GM23338 (cell line): Measurements from ENCODE around the gene JPH3. TPM values are rescaled to one million over a fixed set of nuclear protein-coding genes. Genes with fewer than 3 reads are reported as not detected.

Experiments used
- ATAC-seq: fragments of 200-7000 bp; cut with Tn5 transposase; 3 replicates; pipeline ENCODE4 v1.9.1; 2020
- DNase-seq: peaks from one replicate; pipeline ENCODE4 v3.0.0-alpha.2; 2015; ENCODE audit warnings: low spot score
- H2AFZ ChIP-seq: fragments of 200-600 bp; sonication (generic); 2 replicates; pipeline ENCODE4 v1.8.0; 2016; ENCODE audit warnings: antibody characterized with exemption, mild to moderate bottlenecking, moderate library complexity
- H3F3A ChIP-seq: fragments of 200-600 bp; sonication (generic); replicated peaks from 2 replicates; pipeline ENCODE4 v1.8.0; 2017; ENCODE audit warnings: antibody characterized with exemption, mixed run types, low read depth
- H3K27ac ChIP-seq: fragments of 200-600 bp; sonication (generic); 2 replicates; pipeline ENCODE4 v1.6.1; 2016; ENCODE audit warnings: low read depth
- H3K27me3 ChIP-seq: fragments of 200-600 bp; sonication (generic); 2 replicates; pipeline ENCODE4 v1.8.0; 2016; ENCODE audit warnings: mild to moderate bottlenecking, mixed run types, moderate library complexity; ENCODE audit not compliant: insufficient read depth
- H3K36me3 ChIP-seq: fragments of 200-600 bp; sonication (generic); 2 replicates; pipeline ENCODE4 v1.8.0; 2016; ENCODE audit warnings: mild to moderate bottlenecking; ENCODE audit not compliant: insufficient read depth
- H3K4me1 ChIP-seq: fragments of 200-600 bp; sonication (generic); 2 replicates; pipeline ENCODE4 v1.8.0; 2016; ENCODE audit warnings: mild to moderate bottlenecking, moderate library complexity; ENCODE audit not compliant: insufficient read depth
- H3K4me2 ChIP-seq: fragments of 200-600 bp; sonication (generic); 2 replicates; pipeline ENCODE4 v1.7.1; 2017; ENCODE audit warnings: mixed run types
- H3K4me3 ChIP-seq: fragments of 200-600 bp; sonication (generic); 2 replicates; pipeline ENCODE4 v1.6.1; 2016; ENCODE audit warnings: mixed run types
- H3K79me2 ChIP-seq: fragments of 200-600 bp; sonication (generic); replicated peaks from 2 replicates; pipeline ENCODE4 v1.8.0; 2017; ENCODE audit warnings: mild to moderate bottlenecking; ENCODE audit not compliant: insufficient read depth
- H3K9me2 ChIP-seq: fragments of 200-600 bp; sonication (generic); 2 replicates; pipeline ENCODE4 v1.8.0; 2017; ENCODE audit not compliant: insufficient read depth
- H4K20me1 ChIP-seq: fragments of 200-600 bp; sonication (generic); replicated peaks from 2 replicates; pipeline ENCODE4 v1.8.0; 2017; ENCODE audit warnings: mild to moderate bottlenecking; ENCODE audit not compliant: insufficient read depth
- H3K27ac Mint-ChIP-seq: 2 replicates; pipeline ENCODE4 v1.8.0; 2020; ENCODE audit warnings: inconsistent platforms, mild to moderate bottlenecking, moderate library complexity, mixed read lengths
- H3K27me3 Mint-ChIP-seq: 3 replicates; pipeline ENCODE4 v1.8.0; 2022; ENCODE audit warnings: low read depth, mild to moderate bottlenecking, moderate library complexity, mixed read lengths, inconsistent platforms; ENCODE audit not compliant: insufficient read depth, poor library complexity
- H3K36me3 Mint-ChIP-seq: 3 replicates; pipeline ENCODE4 v1.8.0; 2021; ENCODE audit warnings: low read depth, mild to moderate bottlenecking, inconsistent platforms, moderate library complexity, mixed read lengths
- H3K4me1 Mint-ChIP-seq: 3 replicates; pipeline ENCODE4 v1.8.0; 2020; ENCODE audit warnings: mild to moderate bottlenecking, inconsistent platforms, mixed read lengths
- H3K4me3 Mint-ChIP-seq: 3 replicates; pipeline ENCODE4 v1.8.0; 2021; ENCODE audit warnings: moderate library complexity, mild to moderate bottlenecking, inconsistent platforms, mixed read lengths
- H3K9me3 Mint-ChIP-seq: 3 replicates; pipeline ENCODE4 v1.8.0; 2020; ENCODE audit warnings: moderate library complexity, mild to moderate bottlenecking, inconsistent platforms, mixed read lengths
- CREB1 ChIP-seq: fragments of 250-450 bp; sonication (Bioruptor Pico); IDR thresholded peaks from 2 replicates; pipeline ENCODE4 v1.5.0; 2020; ENCODE audit warnings: low read depth, mild to moderate bottlenecking, moderate library complexity
- EZH2 ChIP-seq: fragments of 200-600 bp; sonication (generic); IDR thresholded peaks from one replicate; pipeline ENCODE4 v1.8.0; 2017; ENCODE audit warnings: antibody characterized with exemption, mild to moderate bottlenecking, low read depth; ENCODE audit not compliant: unreplicated experiment
- EZH2phosphoT487 ChIP-seq: fragments of 200-600 bp; sonication (generic); IDR thresholded peaks from one replicate; pipeline ENCODE4 v1.8.1; 2018; ENCODE audit warnings: antibody characterized with exemption; ENCODE audit not compliant: unreplicated experiment
- JUNB ChIP-seq: IDR thresholded peaks from one replicate; pipeline ENCODE4 v1.6.1; 2016; ENCODE audit warnings: antibody characterized with exemption; ENCODE audit not compliant: unreplicated experiment
- NANOG ChIP-seq: IDR thresholded peaks from 2 replicates; pipeline ENCODE4 v1.6.1; 2016; ENCODE audit warnings: antibody characterized with exemption, borderline replicate concordance
- POLR2AphosphoS5 ChIP-seq: IDR thresholded peaks from 2 replicates; pipeline ENCODE4 v1.6.1; 2016; ENCODE audit warnings: antibody characterized with exemption, low read depth
- STAT1 ChIP-seq: IDR thresholded peaks from one replicate; pipeline ENCODE4 v1.6.1; 2016; ENCODE audit warnings: antibody characterized with exemption; ENCODE audit not compliant: unreplicated experiment
- ZNF114 ChIP-seq: fragments of 250-450 bp; sonication (Bioruptor Pico); IDR thresholded peaks from 2 replicates; pipeline ENCODE4 v1.5.0; 2020; ENCODE audit warnings: mild to moderate bottlenecking, moderate library complexity
- ZNF331 ChIP-seq: fragments of 250-450 bp; sonication (Bioruptor Pico); IDR thresholded peaks from 2 replicates; pipeline ENCODE4 v1.5.0; 2020; ENCODE audit warnings: low read depth, mild to moderate bottlenecking, moderate library complexity
- polyA plus RNA-seq: library from polyadenylated mRNA; unstranded; fragments of >200 nt; fragmentation: Nextera tagmentation; extraction: Ambion mirVana; gene quantifications from 2 replicates; pipeline ENCODE4 v1.2.1, GENCODE V29; 2016
- total RNA-seq: library from RNA; depleted of rRNA; stranded (reverse); fragments of >200 nt; shearing (Covaris generic); gene quantifications from 2 replicates; pipeline ENCODE4 v1.2.3, GENCODE V29; 2014
- TF ChIP-seq, protein P1 (sequence below), 2 experiments: fragments of 200-600 bp in 1 of 2; sonication (generic) in 1 of 2; conservative IDR thresholded peaks; 2 replicates each; pipeline versions ENCODE4 v1.5.1 to v1.6.1; 2016 to 2017; ENCODE audit warnings: antibody characterized with exemption in 2 of 2, low read depth in 2 of 2, mild to moderate bottlenecking in 2 of 2, moderate library complexity in 1 of 2
- TF ChIP-seq, protein P2 (sequence below): IDR thresholded peaks from one replicate; pipeline ENCODE4 v1.6.1; 2018; ENCODE audit warnings: antibody characterized with exemption; ENCODE audit not compliant: unreplicated experiment
- TF ChIP-seq, protein P3 (sequence below): IDR thresholded peaks from 2 replicates; pipeline ENCODE4 v1.6.1; 2016; ENCODE audit warnings: antibody characterized with exemption
- TF ChIP-seq, protein P4 (sequence below): fragments of 250-450 bp; sonication (Bioruptor Pico); IDR thresholded peaks from 2 replicates; pipeline ENCODE4 v1.5.0; 2020; ENCODE audit warnings: mild to moderate bottlenecking, moderate library complexity

The JPH3 gene
- total and polyA plus RNA-seq, 2 experiments from 2014 or later, result 8.4 to 38.3 TPM

DNA sequence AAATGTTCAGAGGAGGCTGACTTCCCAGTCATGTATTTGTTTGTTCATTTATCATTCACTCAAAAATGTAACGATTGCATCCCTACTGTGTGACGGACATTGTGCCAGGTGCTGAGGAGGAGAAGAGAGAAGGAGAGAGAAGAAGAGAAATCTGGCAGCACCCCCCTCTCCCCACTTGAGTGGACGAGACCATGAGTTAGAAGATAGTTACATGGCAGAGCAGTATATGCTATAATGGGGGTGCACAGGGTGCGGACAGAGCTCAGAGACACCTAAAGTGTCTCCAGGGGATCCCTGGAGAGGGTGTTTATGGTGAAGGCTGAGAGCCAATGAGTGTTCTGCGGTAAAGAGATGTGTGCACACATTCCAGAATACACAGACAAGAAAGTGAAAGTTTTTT is 6.6 kb upstream of the JPH3 start (continued):
- TF ChIP-seq, protein P1, sequence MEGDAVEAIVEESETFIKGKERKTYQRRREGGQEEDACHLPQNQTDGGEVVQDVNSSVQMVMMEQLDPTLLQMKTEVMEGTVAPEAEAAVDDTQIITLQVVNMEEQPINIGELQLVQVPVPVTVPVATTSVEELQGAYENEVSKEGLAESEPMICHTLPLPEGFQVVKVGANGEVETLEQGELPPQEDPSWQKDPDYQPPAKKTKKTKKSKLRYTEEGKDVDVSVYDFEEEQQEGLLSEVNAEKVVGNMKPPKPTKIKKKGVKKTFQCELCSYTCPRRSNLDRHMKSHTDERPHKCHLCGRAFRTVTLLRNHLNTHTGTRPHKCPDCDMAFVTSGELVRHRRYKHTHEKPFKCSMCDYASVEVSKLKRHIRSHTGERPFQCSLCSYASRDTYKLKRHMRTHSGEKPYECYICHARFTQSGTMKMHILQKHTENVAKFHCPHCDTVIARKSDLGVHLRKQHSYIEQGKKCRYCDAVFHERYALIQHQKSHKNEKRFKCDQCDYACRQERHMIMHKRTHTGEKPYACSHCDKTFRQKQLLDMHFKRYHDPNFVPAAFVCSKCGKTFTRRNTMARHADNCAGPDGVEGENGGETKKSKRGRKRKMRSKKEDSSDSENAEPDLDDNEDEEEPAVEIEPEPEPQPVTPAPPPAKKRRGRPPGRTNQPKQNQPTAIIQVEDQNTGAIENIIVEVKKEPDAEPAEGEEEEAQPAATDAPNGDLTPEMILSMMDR (conservative IDR thresholded peaks at IDR 0.05; ENCODE audit: low read depth in 2 of 2), result no peak
- no peak for TF ChIP-seq POLR2AphosphoS5
- TF ChIP-seq NANOG, result no peak
- TF ChIP-seq ZNF331 (CRISPR knock-in tag), result no peak
- TF ChIP-seq EZH2phosphoT487, result no peak

DNA sequence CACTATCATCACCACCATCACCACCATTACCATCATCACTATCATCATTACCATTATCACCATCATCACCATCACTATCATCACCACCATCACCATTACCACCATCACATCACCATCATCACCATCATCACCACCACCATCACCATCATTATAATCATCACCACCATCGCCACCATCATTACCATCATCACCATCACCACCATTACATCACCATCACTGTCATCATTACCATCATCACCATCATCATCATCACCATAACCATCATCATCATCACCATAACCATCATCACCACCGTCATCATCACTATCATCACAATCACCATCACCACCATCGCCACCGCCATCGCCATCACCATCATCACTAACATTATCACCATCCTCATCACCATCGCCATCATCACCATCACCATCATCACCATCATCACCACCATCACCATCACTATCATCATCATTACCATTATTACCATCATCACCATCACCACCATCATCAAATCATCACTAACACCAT is 4.9 kb upstream of the JPH3 start:
- Histone ChIP-seq H3K27me3 (no peaks in the 10 kb centered on the region), H3K4me3 (no peak overlapping the region), H3K4me2 (no peak overlapping the region), H4K20me1 (no peaks in the 10 kb centered on the region), H2AFZ (no peak overlapping the region), H3K4me1 (peaks cover 7% of the 10 kb centered on the region), H3F3A (0 out of 2 replicates have a peak, but pooled peaks cover 4% of the 10 kb centered on the region), H3K27ac (no peak overlapping the region), H3K79me2 (no peaks in the 10 kb centered on the region), H3K36me3 (no peaks in the 10 kb centered on the region), H3K9me2 (peaks cover 12% of the 10 kb centered on the region; the same call in 1 of the 2 replicates)
- no peak for DNase-seq
- ATAC-seq, result no peak
- H3K4me3 Mint-ChIP-seq, result no peak overlapping the region
- H3K4me1 Mint-ChIP-seq, result peaks cover 13% of the 10 kb centered on the region
- no peaks in the 10 kb centered on the region for H3K9me3 Mint-ChIP-seq
- peaks cover 14% of the 10 kb centered on the region for H3K27me3 Mint-ChIP-seq
- no peak overlapping the region for H3K27ac Mint-ChIP-seq
- no peaks in the 10 kb centered on the region; the same call in 2 of the 3 replicates for H3K36me3 Mint-ChIP-seq
- TF ChIP-seq CREB1 (CRISPR knock-in tag) (no peak), STAT1 (no peak), EZH2 (no peak), ZNF331 (CRISPR knock-in tag) (no peak), POLR2AphosphoS5 (no peak), ZNF114 (CRISPR knock-in tag) (no peak), JUNB (no peak), EZH2phosphoT487 (no peak)
- TF ChIP-seq, protein P2, sequence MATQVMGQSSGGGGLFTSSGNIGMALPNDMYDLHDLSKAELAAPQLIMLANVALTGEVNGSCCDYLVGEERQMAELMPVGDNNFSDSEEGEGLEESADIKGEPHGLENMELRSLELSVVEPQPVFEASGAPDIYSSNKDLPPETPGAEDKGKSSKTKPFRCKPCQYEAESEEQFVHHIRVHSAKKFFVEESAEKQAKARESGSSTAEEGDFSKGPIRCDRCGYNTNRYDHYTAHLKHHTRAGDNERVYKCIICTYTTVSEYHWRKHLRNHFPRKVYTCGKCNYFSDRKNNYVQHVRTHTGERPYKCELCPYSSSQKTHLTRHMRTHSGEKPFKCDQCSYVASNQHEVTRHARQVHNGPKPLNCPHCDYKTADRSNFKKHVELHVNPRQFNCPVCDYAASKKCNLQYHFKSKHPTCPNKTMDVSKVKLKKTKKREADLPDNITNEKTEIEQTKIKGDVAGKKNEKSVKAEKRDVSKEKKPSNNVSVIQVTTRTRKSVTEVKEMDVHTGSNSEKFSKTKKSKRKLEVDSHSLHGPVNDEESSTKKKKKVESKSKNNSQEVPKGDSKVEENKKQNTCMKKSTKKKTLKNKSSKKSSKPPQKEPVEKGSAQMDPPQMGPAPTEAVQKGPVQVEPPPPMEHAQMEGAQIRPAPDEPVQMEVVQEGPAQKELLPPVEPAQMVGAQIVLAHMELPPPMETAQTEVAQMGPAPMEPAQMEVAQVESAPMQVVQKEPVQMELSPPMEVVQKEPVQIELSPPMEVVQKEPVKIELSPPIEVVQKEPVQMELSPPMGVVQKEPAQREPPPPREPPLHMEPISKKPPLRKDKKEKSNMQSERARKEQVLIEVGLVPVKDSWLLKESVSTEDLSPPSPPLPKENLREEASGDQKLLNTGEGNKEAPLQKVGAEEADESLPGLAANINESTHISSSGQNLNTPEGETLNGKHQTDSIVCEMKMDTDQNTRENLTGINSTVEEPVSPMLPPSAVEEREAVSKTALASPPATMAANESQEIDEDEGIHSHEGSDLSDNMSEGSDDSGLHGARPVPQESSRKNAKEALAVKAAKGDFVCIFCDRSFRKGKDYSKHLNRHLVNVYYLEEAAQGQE, result no peak
- TF ChIP-seq, protein P3, sequence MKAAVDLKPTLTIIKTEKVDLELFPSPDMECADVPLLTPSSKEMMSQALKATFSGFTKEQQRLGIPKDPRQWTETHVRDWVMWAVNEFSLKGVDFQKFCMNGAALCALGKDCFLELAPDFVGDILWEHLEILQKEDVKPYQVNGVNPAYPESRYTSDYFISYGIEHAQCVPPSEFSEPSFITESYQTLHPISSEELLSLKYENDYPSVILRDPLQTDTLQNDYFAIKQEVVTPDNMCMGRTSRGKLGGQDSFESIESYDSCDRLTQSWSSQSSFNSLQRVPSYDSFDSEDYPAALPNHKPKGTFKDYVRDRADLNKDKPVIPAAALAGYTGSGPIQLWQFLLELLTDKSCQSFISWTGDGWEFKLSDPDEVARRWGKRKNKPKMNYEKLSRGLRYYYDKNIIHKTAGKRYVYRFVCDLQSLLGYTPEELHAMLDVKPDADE, result no peak
- TF ChIP-seq, protein P4, sequence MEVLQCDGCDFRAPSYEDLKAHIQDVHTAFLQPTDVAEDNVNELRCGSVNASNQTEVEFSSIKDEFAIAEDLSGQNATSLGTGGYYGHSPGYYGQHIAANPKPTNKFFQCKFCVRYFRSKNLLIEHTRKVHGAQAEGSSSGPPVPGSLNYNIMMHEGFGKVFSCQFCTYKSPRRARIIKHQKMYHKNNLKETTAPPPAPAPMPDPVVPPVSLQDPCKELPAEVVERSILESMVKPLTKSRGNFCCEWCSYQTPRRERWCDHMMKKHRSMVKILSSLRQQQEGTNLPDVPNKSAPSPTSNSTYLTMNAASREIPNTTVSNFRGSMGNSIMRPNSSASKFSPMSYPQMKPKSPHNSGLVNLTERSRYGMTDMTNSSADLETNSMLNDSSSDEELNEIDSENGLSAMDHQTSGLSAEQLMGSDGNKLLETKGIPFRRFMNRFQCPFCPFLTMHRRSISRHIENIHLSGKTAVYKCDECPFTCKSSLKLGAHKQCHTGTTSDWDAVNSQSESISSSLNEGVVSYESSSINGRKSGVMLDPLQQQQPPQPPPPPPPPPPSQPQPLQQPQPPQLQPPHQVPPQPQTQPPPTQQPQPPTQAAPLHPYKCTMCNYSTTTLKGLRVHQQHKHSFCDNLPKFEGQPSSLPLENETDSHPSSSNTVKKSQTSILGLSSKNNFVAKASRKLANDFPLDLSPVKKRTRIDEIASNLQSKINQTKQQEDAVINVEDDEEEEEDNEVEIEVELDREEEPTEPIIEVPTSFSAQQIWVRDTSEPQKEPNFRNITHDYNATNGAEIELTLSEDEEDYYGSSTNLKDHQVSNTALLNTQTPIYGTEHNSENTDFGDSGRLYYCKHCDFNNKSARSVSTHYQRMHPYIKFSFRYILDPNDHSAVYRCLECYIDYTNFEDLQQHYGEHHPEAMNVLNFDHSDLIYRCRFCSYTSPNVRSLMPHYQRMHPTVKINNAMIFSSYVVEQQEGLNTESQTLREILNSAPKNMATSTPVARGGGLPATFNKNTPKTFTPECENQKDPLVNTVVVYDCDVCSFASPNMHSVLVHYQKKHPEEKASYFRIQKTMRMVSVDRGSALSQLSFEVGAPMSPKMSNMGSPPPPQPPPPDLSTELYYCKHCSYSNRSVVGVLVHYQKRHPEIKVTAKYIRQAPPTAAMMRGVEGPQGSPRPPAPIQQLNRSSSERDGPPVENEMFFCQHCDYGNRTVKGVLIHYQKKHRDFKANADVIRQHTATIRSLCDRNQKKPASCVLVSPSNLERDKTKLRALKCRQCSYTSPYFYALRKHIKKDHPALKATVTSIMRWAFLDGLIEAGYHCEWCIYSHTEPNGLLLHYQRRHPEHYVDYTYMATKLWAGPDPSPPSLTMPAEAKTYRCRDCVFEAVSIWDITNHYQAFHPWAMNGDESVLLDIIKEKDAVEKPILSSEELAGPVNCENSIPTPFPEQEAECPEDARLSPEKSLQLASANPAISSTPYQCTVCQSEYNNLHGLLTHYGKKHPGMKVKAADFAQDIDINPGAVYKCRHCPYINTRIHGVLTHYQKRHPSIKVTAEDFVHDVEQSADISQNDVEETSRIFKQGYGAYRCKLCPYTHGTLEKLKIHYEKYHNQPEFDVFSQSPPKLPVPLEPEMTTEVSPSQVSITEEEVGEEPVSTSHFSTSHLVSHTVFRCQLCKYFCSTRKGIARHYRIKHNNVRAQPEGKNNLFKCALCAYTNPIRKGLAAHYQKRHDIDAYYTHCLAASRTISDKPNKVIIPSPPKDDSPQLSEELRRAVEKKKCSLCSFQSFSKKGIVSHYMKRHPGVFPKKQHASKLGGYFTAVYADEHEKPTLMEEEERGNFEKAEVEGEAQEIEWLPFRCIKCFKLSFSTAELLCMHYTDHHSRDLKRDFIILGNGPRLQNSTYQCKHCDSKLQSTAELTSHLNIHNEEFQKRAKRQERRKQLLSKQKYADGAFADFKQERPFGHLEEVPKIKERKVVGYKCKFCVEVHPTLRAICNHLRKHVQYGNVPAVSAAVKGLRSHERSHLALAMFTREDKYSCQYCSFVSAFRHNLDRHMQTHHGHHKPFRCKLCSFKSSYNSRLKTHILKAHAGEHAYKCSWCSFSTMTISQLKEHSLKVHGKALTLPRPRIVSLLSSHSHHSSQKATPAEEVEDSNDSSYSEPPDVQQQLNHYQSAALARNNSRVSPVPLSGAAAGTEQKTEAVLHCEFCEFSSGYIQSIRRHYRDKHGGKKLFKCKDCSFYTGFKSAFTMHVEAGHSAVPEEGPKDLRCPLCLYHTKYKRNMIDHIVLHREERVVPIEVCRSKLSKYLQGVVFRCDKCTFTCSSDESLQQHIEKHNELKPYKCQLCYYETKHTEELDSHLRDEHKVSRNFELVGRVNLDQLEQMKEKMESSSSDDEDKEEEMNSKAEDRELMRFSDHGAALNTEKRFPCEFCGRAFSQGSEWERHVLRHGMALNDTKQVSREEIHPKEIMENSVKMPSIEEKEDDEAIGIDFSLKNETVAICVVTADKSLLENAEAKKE (CRISPR knock-in tag), result no peak
